OCI-LY7 (cell line): ENCODE measurements around the gene PRR12.

Source experiments
- EZH2phosphoT487 ChIP-seq: fragments of 200-600 bp; sonication (generic); IDR thresholded peaks from 2 replicates; pipeline ENCODE4 v1.6.1; 2018; ENCODE audit warnings: low read depth, borderline replicate concordance, mild to moderate bottlenecking, mixed run types, antibody characterized with exemption, low read length, moderate library complexity, mixed read lengths
- TF ChIP-seq, protein P1 (sequence below): fragments of 200-600 bp; sonication (generic); conservative IDR thresholded peaks from 2 replicates; pipeline ENCODE4 v1.5.1; 2014; ENCODE audit warnings: mild to moderate bottlenecking, antibody characterized with exemption, low read length, moderate library complexity, mixed read lengths

DNA sequence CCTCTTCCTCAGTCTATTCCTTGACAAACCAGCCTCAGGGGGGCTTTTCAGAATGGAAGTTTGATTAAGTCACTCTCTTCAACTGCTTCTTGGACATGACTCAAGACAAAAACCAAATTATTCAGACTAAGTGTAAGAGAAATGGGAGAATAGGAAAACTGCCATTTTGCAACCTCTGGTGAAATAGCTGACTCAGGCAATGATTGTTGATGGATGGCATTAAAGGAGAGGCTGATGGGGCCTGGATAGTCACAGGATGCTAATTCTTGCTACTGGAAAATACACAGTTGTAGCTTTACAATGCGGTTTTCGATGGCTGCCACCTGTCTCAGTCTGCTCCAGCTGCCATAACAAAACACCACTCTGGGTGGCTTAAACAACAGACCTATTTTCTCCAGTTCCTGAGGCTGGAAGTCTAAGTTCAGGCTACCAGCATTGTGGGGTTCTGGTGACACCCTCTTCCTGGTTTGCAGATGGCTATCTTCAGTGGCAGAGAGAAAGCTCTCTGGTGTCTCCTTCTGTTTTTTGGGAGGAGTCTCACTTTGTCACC lies 16.7 kb upstream of the PRR12 start:
- TF ChIP-seq, protein P1, sequence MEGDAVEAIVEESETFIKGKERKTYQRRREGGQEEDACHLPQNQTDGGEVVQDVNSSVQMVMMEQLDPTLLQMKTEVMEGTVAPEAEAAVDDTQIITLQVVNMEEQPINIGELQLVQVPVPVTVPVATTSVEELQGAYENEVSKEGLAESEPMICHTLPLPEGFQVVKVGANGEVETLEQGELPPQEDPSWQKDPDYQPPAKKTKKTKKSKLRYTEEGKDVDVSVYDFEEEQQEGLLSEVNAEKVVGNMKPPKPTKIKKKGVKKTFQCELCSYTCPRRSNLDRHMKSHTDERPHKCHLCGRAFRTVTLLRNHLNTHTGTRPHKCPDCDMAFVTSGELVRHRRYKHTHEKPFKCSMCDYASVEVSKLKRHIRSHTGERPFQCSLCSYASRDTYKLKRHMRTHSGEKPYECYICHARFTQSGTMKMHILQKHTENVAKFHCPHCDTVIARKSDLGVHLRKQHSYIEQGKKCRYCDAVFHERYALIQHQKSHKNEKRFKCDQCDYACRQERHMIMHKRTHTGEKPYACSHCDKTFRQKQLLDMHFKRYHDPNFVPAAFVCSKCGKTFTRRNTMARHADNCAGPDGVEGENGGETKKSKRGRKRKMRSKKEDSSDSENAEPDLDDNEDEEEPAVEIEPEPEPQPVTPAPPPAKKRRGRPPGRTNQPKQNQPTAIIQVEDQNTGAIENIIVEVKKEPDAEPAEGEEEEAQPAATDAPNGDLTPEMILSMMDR: no peak
- no peak for TF ChIP-seq EZH2phosphoT487
